ENCODE measurements around the gene WDFY2.

The WDFY2 gene

DNA sequence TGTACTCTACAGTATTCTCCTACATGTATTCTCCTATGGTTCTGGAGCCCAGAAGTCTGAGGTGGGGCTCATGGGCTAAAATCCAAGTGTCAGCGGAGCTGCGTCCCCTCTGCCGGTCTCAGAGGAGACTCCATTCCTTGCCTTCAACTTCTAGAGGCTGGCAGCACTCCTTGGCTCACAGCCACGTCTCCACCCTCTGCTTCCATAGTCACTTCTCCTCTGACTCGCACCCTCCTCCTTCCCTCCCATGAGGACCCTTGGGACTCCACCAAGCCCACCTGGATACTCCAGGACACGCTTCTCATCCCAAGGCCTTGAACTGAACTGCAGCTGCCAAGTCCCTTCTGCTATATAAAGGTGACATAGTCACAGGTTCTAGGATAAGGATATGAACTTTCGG lies 191.9 kb downstream of the WDFY2 start:
- no peak for DNase-seq

DNA sequence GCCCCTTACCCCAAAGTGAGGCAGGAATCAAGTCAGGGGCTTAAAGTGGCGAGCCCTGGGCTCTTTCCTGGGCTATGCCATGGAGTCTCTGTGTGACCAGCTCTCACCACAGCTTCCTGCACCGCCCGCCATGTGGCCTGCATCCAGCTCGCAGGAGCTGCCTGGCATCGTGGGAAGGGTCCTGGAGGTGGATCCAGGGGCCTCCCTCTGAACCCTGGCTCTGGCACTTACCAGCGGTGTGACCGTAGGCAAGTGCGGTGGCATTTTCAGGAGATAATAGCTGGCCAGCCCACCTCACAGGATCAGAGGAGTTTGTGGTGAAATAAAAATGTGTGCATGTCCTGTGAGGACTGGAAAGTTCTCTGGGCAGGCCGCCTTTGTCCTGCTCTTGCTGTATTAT lies 193.7 kb downstream of the WDFY2 start:
- DNase-seq = no peak

DNA sequence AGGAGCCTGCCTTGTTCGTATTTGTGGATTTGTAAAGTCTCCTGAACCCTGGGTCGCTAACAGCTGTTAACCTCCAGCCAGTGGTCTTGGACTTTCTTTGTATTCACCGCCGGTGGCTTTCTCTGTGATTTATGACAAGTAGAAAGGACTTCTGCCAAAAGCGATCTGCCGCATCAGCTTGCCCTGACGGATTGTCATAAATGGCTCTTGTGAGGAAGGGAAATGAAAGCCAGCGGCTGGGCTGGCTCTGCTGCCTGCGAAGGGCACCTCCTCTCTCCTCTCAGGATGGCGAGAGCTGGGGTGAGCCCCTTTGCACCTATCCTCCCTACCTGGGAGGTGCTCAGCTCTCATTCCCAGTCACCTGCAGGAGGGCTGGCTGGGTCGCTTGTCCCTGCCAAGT lies 194.1 kb downstream of the WDFY2 start:
- no peak for DNase-seq

DNA sequence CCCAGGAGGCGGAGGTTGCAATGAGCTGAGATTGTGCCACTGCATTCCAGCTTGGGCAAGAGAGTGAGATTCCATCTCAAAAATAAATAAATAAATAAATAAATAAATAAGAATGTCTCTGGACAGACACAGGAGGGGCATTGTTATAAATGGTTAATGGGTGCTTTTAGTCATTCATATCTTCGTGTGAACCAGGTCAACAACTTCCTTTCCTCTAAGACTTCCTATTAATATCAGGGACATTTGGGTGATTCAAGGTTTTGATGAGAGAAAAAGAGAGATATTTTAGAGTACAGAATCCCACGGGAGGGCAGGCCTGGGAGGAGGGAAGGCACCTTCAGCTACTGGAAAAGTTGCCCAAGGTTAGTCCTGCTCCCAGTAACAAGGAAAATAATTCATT lies 195.8 kb downstream of the WDFY2 start:
- no peak for DNase-seq

DNA sequence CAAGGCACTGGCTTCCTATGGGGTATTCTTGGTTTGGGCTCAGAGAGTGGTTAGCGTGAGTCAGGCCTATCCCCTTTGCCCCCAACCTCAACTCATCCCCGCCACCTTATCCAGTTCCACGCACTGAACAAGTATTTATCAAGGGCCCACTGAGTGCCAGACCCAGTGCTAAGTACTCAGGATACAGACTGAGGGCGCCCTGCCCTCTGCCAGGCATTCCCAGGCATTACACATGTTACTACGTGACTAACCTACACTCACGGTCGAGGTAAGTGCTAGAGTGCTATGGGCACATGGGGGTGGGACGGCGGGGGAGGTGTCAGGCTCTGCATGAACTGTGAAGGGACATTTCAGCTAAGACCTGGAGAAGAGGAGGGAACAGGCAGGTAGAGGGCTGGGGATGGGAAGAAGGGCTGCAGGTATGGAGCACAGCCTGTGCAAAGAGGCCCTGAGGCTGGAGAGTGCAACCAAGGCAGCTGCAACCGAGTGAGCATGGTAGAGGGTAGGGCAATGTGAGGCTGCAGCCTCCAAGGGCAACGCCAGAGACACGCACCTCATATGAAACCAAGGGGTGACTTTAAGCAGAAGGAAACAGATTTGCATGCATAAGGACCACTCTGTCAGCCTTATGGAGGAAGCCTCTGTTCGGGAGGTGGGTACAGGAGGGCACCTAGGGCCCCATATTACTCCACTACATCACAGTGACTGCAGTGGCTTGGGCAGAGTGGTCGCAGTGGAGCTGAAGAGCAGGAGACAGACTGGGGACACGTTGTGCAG lies 197.2 kb downstream of the WDFY2 start:
- DNase-seq = no peak

DNA sequence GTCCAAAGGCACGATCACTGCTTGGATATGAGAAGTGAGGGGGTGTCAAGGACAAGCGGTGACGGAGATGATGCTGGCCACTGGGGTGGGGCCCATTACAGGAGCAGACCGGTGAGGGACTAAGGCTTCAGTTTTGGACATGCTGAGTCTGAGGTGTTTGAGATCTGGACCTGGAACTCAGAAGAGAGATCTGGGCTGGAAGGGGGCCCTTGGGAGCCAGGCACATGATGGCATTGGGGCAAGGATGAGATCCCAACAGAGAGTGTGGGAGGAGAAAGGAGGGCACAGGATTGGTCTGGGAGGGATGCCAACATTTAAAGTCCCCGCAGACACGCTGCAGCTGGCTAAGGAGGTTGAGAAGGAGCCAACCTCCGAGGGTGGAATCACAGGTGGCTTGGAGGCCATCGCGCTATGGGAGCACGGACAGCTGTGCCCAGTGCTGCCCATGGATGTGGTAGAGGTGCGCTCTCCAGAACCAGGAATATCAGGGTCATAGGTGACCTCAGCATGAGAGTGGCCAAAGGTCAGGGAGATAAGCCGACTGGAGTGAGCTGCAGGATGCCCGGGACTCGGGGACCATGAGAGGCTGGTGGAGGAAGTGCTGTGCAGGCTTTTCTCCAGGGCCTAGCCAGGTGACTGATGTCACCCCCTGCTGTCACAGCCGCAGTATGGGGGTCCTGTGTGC lies 197.9 kb downstream of the WDFY2 start:
- no peak for DNase-seq

DNA sequence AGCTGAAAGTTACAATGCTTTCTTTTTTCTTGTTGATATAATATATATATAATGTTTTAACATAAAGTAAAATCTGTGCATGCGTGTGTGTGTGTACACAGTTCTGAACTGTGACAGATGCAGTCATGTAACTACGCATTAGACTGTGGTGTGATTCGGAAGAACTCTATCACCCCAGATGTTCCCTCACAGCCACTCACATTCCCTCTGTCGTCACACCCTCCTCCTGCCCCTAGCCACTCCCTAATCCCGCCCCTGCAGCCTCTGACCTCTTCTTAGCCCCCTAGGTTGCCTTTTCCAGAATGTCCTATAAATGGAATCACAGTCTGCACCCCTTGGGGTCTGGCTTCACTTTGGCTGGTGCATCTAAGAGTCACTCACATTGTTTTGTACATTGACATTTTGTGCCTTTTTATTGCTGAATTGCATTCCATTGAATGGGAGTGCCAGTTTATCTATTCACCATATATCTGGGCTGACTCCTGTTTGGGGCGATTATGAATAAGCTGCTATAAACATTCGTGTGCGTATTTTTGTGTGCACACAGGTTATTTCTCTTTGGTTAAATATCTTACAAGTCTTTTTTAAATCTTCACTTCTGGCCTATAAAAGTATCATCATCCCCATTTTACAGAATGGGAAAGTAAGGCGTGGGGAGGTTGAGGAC lies 199.3 kb downstream of the WDFY2 start:
- DNase-seq = no peak

DNA sequence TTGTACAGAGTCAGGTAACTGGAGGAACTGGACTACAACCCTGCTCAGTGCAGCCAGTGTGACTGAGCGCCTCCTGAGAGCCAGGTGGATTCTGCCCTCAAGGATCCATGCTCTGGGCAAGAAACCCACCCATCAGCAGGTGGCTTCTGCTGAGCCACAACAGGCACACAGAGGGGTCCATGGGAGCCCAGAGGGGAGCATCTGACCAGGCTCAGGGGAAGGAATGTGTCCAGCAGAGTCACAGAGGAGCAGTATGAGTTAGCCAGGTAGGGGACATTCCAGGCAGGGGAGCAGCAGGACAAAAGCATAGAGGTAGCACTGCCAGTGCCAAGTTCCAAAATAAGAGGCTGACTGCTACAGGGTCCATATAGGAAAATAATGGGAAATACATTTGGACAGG lies 199.8 kb downstream of the WDFY2 start:
- DNase-seq = no peak

DNA sequence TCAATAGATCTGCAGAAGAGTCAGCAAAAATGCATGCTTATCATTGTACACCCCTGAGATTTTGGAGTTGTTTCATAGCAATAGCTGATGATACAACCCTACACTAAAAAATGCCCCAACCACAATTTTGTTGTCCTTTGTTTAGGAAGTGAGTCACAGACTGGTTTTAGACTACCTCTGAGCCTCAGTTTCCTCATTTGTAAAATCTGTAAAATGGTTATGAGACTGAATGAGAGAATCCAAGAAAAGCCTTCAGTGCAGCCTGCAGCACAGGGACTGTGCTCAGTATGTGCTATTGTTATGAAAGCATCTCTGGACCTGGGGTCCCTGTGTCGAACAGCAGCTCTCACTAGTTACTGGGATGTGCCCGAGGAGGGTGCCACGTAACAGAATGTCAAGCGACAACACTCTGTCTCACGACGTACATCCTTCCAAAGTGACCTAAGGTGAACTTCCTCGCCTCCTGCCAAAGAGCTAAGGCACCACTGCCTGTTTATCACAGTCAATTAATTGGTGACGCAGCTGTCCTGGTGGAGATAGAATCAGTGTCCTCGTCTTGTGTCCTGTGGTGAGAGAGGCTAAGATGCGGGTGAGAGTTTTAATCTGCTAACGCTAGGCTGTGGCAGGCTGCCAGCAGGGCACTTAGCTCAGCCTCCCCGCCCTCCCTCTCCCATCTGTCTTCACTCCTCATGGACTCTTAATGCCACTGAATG lies 201.6 kb downstream of the WDFY2 start:
- no peak for DNase-seq

DNA sequence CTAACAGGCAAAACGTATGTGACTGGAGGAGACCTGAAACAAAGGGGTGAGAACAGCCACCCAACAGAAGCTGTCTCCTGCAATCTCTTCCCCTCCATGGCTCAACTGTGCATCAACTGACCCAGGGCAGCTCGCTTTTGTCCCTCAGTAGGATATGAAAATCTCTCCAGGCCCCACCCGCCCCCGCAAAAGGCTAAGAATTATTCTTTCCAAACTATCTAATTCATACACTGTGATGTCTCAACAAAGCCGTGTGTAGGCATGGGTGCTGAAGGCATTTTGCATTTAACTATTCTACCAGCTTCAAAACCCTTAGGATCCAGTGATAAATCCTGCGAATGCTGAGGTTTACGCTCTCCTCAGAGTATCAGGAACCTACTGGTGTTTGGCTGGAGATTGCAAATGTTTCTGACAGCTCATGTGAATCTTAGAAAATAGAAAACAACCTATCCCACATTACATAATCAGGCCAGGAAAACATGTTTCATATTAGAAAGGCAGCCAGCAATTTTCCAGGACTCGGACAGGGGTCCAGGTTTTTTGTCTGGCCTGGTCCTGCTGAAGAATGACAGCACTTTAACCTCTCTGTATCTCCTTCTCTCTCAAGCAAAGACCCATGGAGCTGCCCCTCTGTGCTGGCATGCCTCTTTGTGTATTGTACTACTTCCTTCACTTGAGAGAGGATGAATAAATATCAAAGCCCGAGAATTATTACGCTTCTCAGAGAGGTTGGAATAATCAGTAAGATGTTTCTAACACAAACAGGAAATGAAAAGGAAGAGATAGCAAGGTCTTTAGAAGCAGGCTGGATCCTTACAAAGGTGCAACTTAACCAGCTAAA lies 202.4 kb downstream of the WDFY2 start:
- DNase-seq = no peak

DNA sequence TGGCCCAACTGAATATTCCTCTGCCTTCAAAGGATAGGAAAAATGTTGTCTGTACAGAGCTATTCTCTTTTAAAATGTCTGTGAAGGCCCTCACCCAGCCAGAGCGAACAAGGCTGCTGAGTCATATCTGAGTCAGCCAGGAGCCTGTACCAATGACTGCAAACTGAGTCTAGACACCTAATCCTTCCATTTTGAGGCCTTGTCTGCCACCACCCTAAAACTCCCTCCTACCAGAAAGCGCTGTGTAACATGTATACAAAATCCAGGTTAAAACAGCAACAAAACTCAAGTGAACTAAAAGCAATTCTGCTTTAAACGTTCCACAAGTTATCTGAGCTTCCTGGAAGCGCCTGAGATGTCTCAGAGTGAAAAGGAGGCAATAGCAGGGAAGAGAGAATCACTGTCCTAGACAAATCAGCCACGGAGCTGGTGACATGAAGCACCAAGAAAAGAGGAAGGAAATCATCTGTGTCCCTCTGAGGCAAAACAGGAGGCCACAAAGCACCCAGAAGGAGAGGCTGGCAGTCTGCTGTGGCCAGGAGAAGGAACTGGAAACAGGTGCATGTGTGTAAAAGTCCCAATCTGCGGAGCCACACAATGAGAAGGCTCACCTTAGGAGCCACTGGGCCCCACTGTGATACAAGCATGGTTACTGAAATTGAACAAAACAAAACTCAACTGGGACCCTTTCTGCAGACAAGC lies 209.5 kb downstream of the WDFY2 start:
- DNase-seq = no peak

DNA sequence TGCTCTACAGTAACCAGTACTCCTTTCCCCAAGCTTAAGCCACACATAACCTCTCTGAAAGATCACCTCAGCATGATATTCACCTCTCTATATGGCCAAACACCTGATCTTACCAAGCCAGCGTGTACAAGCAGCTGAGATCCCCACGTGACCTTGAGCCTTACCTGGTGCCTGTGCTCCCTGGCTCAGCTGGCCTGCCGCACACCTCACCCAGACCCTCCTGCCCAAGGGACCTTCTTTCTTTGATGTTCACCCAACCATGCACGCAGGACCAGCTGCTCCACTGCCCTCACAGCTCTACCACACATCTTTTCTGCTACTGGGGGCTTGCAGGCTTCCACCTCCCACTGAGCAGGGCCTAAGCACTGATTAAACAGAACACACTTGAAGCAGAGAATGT lies 210.7 kb downstream of the WDFY2 start:
- no peak for DNase-seq

DNA sequence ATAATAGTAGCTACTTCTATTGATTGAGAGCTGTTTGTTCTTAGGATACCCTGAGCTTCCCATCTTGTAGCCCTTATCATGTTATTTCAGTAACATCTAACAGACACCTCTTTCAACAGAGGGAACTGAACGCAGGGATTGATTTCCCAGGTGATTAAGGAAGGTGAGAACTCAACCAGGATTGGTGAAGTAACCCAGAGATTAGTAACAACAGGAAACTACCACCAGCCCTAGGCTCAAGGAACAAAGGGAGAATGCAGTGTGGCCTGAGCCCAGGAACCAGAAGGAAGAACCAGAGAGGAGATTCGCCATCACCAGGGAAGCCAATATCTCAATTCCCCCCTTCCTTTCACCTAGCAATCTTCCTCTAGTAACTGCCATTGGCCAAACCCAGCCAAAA lies 211.2 kb downstream of the WDFY2 start:
- no peak for DNase-seq

DNA sequence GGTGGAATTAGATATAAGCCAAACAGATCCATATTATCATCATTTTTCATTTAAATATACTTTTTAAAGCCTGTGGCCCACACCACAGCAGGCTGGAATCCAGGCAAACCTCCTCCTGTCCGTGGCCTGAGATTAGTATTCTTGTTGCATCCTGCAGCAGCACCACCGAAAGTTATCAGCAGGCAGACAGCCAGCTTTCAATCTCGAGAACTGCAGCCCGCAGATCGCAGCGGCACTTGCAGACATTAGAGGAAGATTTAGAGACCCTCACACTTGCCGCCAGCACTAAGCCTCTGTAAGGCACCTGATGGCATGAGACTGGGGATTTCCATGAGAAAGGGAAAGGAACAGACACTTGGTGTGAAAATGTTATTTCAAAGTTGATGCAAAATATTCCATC lies 212.3 kb downstream of the WDFY2 start:
- no peak for DNase-seq

DNA sequence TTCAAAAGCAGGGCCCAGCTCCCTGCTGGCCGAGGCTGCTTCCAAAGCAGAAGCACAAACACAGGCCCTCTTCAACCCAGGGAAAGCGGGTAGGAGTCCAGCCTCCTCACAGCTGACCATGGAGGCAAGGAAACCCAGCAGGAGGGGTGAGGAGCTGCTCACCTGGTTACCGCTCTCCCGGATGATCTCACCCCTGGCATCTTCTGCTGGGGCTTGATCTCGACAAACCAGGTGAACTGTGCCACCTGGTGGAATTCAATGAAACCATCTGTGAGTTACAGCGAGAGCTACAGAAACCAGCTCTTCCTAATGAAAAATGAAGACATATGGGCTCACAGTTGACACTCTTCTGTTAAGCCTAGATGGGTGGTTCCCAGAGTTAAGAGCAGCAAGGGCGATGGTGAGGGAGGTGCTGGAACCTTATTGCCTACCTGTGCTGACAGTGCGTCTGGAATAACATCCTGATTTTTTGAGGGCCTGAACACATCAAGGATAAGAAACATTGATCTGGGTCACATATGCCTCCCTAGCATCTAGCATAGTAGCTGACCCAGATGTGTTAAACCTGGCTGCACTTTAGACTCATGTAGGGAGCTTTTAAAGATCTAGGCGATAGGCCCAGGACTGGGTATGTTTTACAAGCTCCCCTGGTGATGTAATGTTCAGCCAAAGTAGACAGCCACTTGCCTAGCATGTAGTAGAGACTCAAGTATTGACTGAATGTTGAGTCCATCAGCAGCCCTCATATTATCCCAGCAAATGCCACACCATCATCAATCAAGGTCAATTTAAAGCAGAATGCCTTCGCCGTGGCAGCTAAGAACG lies 213.6 kb downstream of the WDFY2 start:
- DNase-seq = peak; percentile 66

DNA sequence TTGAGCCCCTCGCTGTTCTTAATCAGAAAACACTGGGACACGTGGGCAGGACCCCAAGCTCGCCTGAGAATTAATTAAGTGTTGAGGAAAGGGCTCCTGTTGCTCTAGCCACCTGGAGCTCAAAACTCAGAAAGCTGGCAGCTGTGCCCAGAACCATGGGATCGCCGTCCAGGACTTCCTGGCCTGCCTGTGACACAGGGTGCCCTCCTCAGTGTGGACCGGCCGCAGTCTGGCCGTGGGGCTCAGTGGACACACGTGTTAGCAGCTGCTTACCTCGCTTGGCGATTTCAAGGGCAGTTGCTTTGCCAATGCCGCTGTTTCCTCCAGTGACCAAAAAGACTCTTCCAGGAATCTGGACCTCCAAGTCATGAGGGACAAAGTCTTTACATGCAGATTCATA lies 215.0 kb downstream of the WDFY2 start:
- DNase-seq = no peak

DNA sequence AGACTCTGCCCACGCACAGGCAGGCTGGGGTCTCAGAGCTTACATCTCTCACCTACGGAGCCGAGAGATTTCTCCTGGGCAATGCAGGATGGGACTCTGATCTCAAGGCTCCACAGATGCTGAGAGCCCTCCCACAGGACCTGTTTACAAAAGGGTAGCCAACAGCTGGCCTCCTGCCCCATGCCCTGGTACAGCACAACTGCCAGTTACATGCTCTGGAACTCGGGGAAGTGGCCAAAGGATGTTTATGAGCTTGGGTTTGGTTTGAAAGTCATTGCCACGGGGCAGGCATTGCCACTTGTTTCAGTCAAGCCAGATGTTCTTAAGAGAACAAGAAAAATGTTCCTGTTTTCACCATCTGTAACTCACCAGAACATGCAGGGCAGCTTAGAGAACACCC lies 216.2 kb downstream of the WDFY2 start:
- DNase-seq = no peak

DNA sequence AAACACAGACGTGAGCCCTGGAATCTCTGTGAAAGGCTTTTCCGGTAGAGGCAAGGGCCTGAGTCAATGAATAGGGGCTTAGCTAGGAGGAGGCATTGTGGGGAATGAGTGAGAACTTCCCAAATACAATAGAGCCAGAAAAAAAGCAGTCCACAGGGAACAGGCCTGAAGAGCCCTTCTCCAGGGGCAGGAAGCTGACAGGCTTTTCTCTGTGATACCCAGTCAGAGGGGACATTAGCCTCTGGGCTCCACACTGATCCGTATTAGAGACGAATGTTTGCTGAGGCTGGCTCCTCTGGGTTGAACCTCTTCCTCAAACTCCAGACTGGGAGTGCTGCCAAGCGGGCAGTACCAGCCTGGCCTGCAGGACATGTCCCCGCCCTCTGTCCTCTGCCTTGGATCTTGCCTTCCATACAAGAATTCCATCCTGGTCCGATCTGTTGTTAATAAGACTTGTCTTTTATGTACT lies 217.4 kb downstream of the WDFY2 start:
- no peak for DNase-seq

DNA sequence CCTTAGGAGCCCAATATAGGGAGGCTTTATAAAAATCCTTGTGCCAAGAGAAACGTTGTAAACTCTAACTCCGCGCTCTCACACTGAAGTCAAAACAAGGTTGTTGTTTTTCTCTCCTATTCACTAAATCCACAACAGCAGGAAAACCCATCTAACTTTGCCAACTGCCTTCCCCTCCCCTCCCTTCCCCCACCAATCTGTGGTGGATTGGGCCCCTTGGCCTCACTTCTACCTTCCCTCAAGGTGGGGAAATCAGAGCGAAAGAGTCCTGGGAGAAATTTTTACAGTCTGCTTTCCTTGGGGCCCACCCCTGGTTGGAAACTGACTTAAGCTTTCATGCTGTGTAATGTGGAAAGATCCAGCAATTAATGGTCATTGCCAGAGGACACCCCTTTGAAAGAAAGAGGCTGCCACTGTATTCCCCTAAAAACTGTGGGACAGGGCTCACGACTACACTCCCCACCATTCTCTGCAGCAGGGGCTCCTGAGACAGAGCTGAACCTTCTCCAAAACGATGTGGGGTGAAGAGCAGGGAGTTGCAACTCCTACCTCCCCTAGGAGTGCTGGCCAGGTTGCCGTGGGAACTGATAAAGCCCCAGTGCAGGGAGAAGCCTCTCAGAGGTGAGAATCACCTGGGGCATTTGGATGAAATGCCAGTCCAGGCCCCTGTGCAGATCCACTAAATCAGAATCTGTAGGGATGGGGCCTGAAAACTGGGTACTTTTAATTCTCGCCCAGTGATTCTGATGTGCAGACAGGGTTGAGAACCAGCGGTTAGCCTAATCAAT lies 218.6 kb downstream of the WDFY2 start:
- no peak for DNase-seq
